Measurements from ENCODE around the gene ZDHHC4. TPM values are rescaled to one million over a fixed set of nuclear protein-coding genes. Genes with fewer than 3 reads are reported as not detected.

The ZDHHC4 gene
- total and polyA plus RNA-seq, 2 of the 13 experiments (the other 11 are each of a cell fraction or from before 2014, with no cell fraction given) = 83.2 to 188 TPM

DNA sequence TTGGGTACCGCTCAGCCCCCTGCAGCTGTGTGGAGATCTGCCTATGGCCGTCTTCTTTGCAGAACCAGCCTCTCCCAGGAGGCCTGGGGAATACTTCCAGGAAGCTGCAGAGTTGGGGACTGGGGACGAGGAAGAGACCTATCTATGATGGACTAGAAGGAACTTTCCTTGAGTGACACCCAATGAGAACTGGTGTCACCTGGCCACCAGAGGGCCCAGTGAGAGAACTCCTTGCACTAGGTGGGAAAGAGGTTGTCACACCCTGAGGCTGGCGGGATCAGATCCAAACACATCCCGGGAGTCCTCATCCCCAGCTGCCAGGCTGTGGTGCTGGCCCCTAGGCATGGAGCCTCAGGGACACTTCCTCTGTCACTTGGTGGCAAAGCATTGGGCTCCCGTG, 21.1 kb upstream of the ZDHHC4 start (continued):
- TF ChIP-seq, protein P1, sequence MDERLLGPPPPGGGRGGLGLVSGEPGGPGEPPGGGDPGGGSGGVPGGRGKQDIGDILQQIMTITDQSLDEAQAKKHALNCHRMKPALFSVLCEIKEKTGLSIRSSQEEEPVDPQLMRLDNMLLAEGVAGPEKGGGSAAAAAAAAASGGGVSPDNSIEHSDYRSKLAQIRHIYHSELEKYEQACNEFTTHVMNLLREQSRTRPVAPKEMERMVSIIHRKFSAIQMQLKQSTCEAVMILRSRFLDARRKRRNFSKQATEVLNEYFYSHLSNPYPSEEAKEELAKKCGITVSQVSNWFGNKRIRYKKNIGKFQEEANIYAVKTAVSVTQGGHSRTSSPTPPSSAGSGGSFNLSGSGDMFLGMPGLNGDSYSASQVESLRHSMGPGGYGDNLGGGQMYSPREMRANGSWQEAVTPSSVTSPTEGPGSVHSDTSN (CRISPR knock-in tag; IDR thresholded peaks at IDR 0.05) = peak; percentile 53
- TF ChIP-seq RAD21 (CRISPR knock-in tag; IDR thresholded peaks at IDR 0.05) (0 out of 2 replicates have a peak, but pooled peaks have one; percentile 9), SETDB1 (CRISPR knock-in tag; IDR thresholded peaks at IDR 0.05; ENCODE audit: borderline replicate concordance) (no peak), ZNF230 (CRISPR knock-in tag; IDR thresholded peaks at IDR 0.05) (no peak), SUZ12 (IDR thresholded peaks at IDR 0.05; ENCODE audit: low read depth, low read length) (no peak), TEAD3 (CRISPR knock-in tag; optimal IDR thresholded peaks at IDR 0.05; ENCODE audit: borderline replicate concordance) (peak; percentile 23), ZNF205 (CRISPR knock-in tag; IDR thresholded peaks at IDR 0.05) (no peak), ZNF891 (CRISPR knock-in tag; IDR thresholded peaks at IDR 0.05) (0 out of 2 replicates have a peak, but pooled peaks have one; percentile 30), ZEB1 (IDR thresholded peaks at IDR 0.05; ENCODE audit: insufficient replicate concordance, low read depth) (peak; percentile 86)
- TF ChIP-seq, protein P2, sequence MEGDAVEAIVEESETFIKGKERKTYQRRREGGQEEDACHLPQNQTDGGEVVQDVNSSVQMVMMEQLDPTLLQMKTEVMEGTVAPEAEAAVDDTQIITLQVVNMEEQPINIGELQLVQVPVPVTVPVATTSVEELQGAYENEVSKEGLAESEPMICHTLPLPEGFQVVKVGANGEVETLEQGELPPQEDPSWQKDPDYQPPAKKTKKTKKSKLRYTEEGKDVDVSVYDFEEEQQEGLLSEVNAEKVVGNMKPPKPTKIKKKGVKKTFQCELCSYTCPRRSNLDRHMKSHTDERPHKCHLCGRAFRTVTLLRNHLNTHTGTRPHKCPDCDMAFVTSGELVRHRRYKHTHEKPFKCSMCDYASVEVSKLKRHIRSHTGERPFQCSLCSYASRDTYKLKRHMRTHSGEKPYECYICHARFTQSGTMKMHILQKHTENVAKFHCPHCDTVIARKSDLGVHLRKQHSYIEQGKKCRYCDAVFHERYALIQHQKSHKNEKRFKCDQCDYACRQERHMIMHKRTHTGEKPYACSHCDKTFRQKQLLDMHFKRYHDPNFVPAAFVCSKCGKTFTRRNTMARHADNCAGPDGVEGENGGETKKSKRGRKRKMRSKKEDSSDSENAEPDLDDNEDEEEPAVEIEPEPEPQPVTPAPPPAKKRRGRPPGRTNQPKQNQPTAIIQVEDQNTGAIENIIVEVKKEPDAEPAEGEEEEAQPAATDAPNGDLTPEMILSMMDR (CRISPR knock-in tag; IDR thresholded peaks at IDR 0.05) = peak; percentile 73

DNA sequence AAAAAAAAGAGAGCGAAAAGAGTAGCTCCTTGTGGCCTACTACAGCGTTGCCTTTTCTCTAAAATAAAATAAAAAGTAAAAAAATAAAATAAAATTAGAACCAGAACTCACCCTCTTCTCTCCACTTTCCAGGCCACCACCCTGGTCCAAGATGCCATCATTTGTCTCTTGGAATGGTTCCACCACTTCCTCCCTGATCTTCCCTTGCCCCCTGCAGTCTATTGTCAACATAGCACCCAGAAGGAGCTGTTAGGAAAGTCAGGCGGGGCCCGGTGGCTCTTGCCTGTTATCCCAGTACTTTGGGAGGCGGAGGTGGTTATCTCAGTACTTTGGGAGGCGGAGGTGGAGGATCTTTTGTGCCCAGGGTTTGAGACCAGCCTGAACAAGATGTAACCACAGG, 18.4 kb upstream of the ZDHHC4 start:
- intact Hi-C loops (cut with micrococcal nuclease; ENCODE audit: unreplicated experiment) = loop anchor here (1.0 kb wide), 1 partner anchor 43 kb away; no protein-coding TSS in a partner anchor
- CTCF ChIA-PET (ENCODE audit: low intra/inter-chr PET ratio, low total read pairs) = interaction anchor here (1.5 kb wide), 1 partner anchor 43 kb away, joined by 7 read pairs; no protein-coding TSS in a partner anchor
- ATAC-seq (peak; percentile 78), DNase-seq (ENCODE audit: low spot score) (peak; percentile 73), FAIRE-seq (peak; percentile 67)
- no peaks in the 10 kb centered on the region for H3K4me1 ChIP-seq (ENCODE audit: insufficient read depth, low read length)
- H3K9ac ChIP-seq (ENCODE audit: insufficient read depth, low read depth, low read length) = no peak overlapping the region
- H3K27ac ChIP-seq (ENCODE audit: extremely low read length, insufficient read depth, low read length) = no peak overlapping the region
- H3K4me2 ChIP-seq (ENCODE audit: low read depth, low read length) = no peak overlapping the region
- H3K4me3 ChIP-seq (replicated peaks in 1 of 3; ENCODE audit: insufficient read depth in 1 of 3, low read depth in 2 of 3, low read length in 3 of 3) = no peak overlapping the region
- H4K20me1 ChIP-seq (ENCODE audit: insufficient read depth, low read length) = no peaks in the 10 kb centered on the region
- POLR2A ChIA-PET = interaction anchor here (0.8 to 1.8 kb wide), 7 partner anchors 8 to 42 kb away, joined by 3 to 4 read pairs (median 3); no protein-coding TSS in a partner anchor
- BruUV-seq (replicated peaks) = no TSS peak
- WGBS (ENCODE audit: low lambda C conversion rate) = 16% methylated on average over 6 of the region's 6 CpGs
- no peaks in the 10 kb centered on the region for H3K27me3 ChIP-seq (ENCODE audit: control insufficient read depth in 1 of 2, insufficient read depth in 2 of 2, low read length in 2 of 2)
- in situ Hi-C loops (cut with HindIII; ENCODE audit: extremely low pct_ligation_motif_present, low pct_unique_long_range_greater_than_20kb) = no loop called here
- H3K36me3 ChIP-seq (replicated peaks in 1 of 2; ENCODE audit: control insufficient read depth in 1 of 2, insufficient read depth in 2 of 2, low read length in 2 of 2) = no peaks in the 10 kb centered on the region
- H3K9me3 ChIP-seq (ENCODE audit: low read length) = no peaks in the 10 kb centered on the region
- no peaks in the 10 kb centered on the region for H3K79me2 ChIP-seq (ENCODE audit: insufficient read depth, low read length)
- no peak overlapping the region for H2AFZ ChIP-seq (ENCODE audit: low read length)
- TF ChIP-seq ZNF562 (CRISPR knock-in tag; IDR thresholded peaks at IDR 0.05; ENCODE audit: borderline replicate concordance) (no peak), SRSF4 (IDR thresholded peaks at IDR 0.05; ENCODE audit: low read depth, low read length, poor library complexity, severe bottlenecking) (no peak), ZFP62 (CRISPR knock-in tag; IDR thresholded peaks at IDR 0.05) (no peak), FOXA1 (IDR thresholded peaks at IDR 0.05) (no peak), FOXA1 (CRISPR knock-in tag; IDR thresholded peaks at IDR 0.05) (peak; percentile 49), STAG1 (CRISPR knock-in tag; IDR thresholded peaks at IDR 0.05) (peak; percentile 75), SALL1 (CRISPR knock-in tag; IDR thresholded peaks at IDR 0.05) (peak; percentile 24; the same call in 1 of the 2 replicates), SMC3 (IDR thresholded peaks at IDR 0.05; ENCODE audit: low read length) (peak; percentile 66), RAD21 (CRISPR knock-in tag; IDR thresholded peaks at IDR 0.05) (peak; percentile 36; the same call in 1 of the 2 replicates), FOXA3 (CRISPR knock-in tag; IDR thresholded peaks at IDR 0.05) (peak; percentile 47; the same call in 1 of the 2 replicates)
- TF ChIP-seq, protein P2 (CRISPR knock-in tag; IDR thresholded peaks at IDR 0.05) = peak; percentile 83
